Testis (tissue), 3 donors: ENCODE measurements around the gene FAM222A. TPM values are rescaled to one million over a fixed set of nuclear protein-coding genes. Genes with fewer than 3 reads are reported as not detected.

ENCODE experiments used
- DNase-seq: peaks from one replicate; pipeline ENCODE4 v3.0.0-alpha.2; 2019
- H3K27ac ChIP-seq, 2 donors: fragments of 200-600 bp; sonication (generic); one replicate each; pipeline ENCODE4 v1.5.1; 2019
- H3K27me3 ChIP-seq: fragments of 200-600 bp; sonication (generic); one replicate; pipeline ENCODE4 v1.5.1; 2019
- H3K36me3 ChIP-seq: fragments of 200-600 bp; sonication (generic); one replicate; pipeline ENCODE4 v1.5.1; 2017; ENCODE audit warnings: low read depth; ENCODE audit errors: missing control alignments
- H3K4me1 ChIP-seq: fragments of 200-600 bp; sonication (generic); one replicate; pipeline ENCODE4 v1.5.1; 2019
- H3K4me3 ChIP-seq, 2 donors: fragments of 200-600 bp; sonication (generic); one replicate each; pipeline ENCODE4 v1.5.1; 2017 to 2019
- H3K9me3 ChIP-seq: fragments of 200-600 bp; sonication (generic); one replicate; pipeline ENCODE4 v1.5.1; 2017
- POLR2A ChIP-seq: fragments of 450-650 bp; IDR thresholded peaks from one replicate; pipeline ENCODE4 v1.6.1; 2017; ENCODE audit warnings: antibody characterized with exemption, mild to moderate bottlenecking, moderate library complexity
- WGBS, 2 donors: methylation state at CpG; one replicate each; pipeline ENCODE4 v1.1.5; 2018; 5-methylcytosine and 5-hydroxymethylcytosine counted together
- intact Hi-C: fragments of 100-400 bp; cut with DNase I; formaldehyde crosslinking; loops from one replicate; pipeline ENCODE4 v1.15.1; 2023; ENCODE audit warnings: low total_unique reads
- polyA plus RNA-seq: library from polyadenylated mRNA; stranded (reverse); fragments of 350-450 nt; fragmentation: Illumina TruSeq; extraction: RNeasy Lipid Tissue Mini Kit (QIAGEN cat#74804); gene quantifications from one replicate; pipeline ENCODE4 v1.2.3, GENCODE V29; 2014; ENCODE audit warnings: low read depth, low replicate concordance; ENCODE audit not compliant: insufficient read depth
- total RNA-seq, 2 donors: library from RNA; depleted of rRNA; stranded (reverse); fragments of >200 nt; gene quantifications; one replicate each; pipeline ENCODE4 v1.2.3, GENCODE V29; 2016
- TF ChIP-seq, protein P1 (sequence below), 3 experiments: fragments of 450-650 bp in 2 of 3; fragments of 200-600 bp in 1 of 3; sonication (generic) in 1 of 3; IDR thresholded peaks; one replicate each; pipeline ENCODE4 v1.5.1; 2016 to 2019; ENCODE audit warnings: antibody characterized with exemption in 3 of 3, mild to moderate bottlenecking in 2 of 3, moderate library complexity in 1 of 3

Gene FAM222A
- total and polyA plus RNA-seq, 3 donors from 2014 or later: 34.5 to 78.6 (median 75.7) TPM

DNA sequence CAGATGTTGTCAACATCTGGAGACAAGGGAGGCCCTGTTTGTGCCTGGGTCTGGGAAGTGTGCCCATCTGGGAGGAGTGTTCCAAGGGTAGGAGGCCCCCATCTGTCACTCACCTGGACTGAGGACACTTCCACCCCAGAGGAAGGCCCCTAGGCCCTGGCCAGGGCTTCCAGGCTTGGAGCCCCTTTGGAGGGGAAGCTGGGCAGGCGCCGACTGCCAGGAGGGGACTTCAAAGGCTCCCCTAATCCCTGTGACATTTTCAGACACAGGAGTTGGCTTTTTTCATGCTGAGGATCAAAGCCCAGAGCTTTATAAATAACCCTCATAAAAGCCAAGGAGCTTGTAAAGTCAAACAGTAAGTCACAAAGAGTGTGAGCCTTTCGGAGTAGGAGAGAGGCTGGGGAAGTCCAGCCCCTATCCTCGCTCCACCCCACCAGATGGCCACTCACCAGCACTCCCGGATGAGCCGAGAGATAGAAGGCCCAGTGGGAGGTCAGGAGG, 17.6 kb upstream of the FAM222A start:
- TF ChIP-seq, protein P1, sequence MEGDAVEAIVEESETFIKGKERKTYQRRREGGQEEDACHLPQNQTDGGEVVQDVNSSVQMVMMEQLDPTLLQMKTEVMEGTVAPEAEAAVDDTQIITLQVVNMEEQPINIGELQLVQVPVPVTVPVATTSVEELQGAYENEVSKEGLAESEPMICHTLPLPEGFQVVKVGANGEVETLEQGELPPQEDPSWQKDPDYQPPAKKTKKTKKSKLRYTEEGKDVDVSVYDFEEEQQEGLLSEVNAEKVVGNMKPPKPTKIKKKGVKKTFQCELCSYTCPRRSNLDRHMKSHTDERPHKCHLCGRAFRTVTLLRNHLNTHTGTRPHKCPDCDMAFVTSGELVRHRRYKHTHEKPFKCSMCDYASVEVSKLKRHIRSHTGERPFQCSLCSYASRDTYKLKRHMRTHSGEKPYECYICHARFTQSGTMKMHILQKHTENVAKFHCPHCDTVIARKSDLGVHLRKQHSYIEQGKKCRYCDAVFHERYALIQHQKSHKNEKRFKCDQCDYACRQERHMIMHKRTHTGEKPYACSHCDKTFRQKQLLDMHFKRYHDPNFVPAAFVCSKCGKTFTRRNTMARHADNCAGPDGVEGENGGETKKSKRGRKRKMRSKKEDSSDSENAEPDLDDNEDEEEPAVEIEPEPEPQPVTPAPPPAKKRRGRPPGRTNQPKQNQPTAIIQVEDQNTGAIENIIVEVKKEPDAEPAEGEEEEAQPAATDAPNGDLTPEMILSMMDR (IDR thresholded peaks at IDR 0.05): no peak
- 57 to 72% methylated on average over 6 of the region's 6 CpGs for WGBS, 2 donors
- Histone ChIP-seq H3K4me1 (no peaks in the 10 kb centered on the region), H3K9me3 (no peaks in the 10 kb centered on the region), H3K36me3 (no peaks in the 10 kb centered on the region), H3K27ac (no peak overlapping the region), H3K27me3 (no peaks in the 10 kb centered on the region), H3K4me3 (no peak overlapping the region)
- intact Hi-C loops: no loop called here
- no peak for DNase-seq

DNA sequence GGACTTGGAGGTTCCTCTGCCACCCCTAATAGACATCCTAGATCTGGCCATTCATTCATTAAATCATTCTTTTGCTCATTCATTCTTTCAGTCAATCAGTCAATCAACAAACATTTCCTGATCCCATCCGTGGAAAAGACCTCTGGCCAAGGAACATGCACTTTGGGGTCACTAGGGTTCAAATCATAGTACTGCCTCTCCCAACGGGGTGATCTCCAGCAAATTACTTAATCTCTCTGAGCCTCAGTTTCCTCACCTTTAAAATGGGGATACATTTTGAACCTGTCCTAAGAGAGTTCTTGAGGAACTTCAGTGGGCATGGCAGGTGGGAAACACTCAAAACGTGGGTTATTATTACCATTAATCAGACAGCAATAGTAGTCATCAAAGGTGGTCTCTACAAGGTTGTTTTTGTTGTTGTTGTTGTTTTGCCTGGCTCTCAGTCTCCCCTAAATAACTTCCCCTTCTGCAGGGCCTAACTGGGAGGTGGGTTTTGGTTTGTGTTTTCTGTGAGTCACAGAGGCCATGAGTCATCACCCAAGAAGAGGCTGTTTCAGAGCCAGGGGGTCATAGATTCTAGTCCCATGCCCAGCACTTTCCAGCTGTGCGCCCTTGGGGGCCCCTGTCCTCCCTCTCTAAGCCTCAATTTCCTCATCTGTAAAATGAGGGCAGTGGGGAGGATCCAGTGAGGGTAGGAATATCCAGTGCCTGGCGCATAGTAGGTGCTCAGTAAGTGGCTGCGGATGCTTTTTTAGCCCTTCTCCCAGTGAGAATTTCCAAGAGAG, 16.9 kb upstream of the FAM222A start:
- intact Hi-C loops: no loop called here
- TF ChIP-seq POLR2A: no peak
- TF ChIP-seq, protein P1 (IDR thresholded peaks at IDR 0.05): no peak
- Histone ChIP-seq H3K4me3 (no peak overlapping the region), H3K4me1 (no peaks in the 10 kb centered on the region), H3K36me3 (no peaks in the 10 kb centered on the region), H3K9me3 (no peaks in the 10 kb centered on the region), H3K27me3 (no peaks in the 10 kb centered on the region), H3K27ac (no peak overlapping the region)
- no peak for DNase-seq
- 70 to 79% methylated on average over 6 of the region's 6 CpGs for WGBS, 2 donors

DNA sequence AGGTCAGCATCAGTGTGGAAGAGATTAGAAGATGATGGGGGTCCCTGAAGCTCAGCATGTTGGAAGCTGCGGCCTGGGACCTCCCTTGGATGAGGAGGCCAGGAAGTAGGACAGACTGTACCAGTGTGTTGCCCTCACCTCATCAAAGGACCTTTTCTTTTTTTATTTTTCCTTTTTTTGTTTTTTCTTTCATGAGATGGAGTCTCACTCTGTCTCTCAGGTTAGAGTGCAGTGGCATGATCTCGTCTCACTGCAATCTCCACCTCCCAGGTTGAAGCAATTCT, 16.4 kb upstream of the FAM222A start:
- Histone ChIP-seq H3K9me3 (no peaks in the 10 kb centered on the region), H3K27ac (no peak overlapping the region), H3K4me3 (no peak overlapping the region), H3K4me1 (no peaks in the 10 kb centered on the region), H3K27me3 (no peaks in the 10 kb centered on the region), H3K36me3 (no peaks in the 10 kb centered on the region)
- no peak for TF ChIP-seq POLR2A
- TF ChIP-seq, protein P1 (IDR thresholded peaks at IDR 0.05): no peak
- intact Hi-C loops: no loop called here
- WGBS, 2 donors: 90 to 94% methylated on average over 2 of the region's 2 CpGs
- no peak for DNase-seq

DNA sequence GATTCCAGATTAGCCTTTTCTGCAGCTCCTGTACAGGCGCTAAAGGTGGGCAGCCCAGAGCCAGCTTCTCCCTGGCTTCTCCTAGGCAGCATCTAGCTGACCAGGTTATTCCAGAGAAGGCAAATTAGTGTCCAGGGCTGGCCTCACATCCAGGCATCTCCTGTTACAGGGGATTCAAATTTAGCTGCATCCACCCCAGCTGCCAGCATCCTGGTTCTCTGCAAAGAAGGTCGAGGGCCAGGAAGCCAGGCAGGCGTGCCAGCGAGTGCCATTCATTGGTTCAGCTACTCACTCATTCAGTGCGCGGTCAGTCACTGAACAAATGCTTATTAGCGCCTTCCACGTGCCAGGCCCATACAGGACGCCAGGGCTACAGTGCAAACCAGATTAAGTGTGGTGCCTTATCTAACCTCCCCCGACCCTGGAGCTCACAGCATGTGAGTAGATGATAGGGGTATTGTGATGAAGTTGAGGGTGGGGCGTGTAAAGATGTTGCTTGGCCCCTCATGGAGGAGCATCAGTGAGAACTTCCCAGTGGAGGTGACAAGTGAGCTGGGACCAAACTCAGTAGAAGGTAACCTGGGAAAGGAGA, 15.7 kb upstream of the FAM222A start:
- intact Hi-C loops: no loop called here
- no peaks in the 10 kb centered on the region for H3K36me3 ChIP-seq
- H3K27ac ChIP-seq: no peak overlapping the region
- no peak overlapping the region for H3K4me3 ChIP-seq
- H3K4me1 ChIP-seq: no peaks in the 10 kb centered on the region
- no peak for DNase-seq
- H3K9me3 ChIP-seq: no peaks in the 10 kb centered on the region
- 84 to 97% methylated on average over 7 to 11 of the region's 11 CpGs for WGBS, 2 donors
- TF ChIP-seq, protein P1 (IDR thresholded peaks at IDR 0.05): no peak
- no peak for TF ChIP-seq POLR2A
- H3K27me3 ChIP-seq: no peaks in the 10 kb centered on the region

DNA sequence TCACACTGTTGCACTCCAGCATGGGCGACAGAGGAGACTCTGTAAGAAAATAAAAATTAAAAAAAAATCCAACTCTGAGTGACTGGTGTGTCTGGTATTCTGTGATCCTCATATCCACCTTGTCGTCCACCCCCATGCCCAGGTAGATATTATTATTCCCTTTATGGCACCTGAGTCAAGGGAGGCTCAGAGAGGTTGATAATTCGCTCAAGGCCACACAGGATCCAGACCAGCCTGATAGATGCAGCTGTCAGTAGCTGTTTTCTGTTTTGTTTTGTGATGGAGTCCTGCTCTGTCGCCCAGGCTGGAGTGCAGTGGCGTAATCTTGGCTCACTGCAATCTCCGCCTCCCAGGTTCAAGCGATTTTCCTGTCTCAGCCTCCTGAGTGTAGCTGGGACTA, 14.8 kb upstream of the FAM222A start:
- TF ChIP-seq, protein P1 (IDR thresholded peaks at IDR 0.05): no peak
- TF ChIP-seq POLR2A: no peak
- Histone ChIP-seq H3K9me3 (no peaks in the 10 kb centered on the region), H3K27me3 (no peaks in the 10 kb centered on the region), H3K27ac (no peak overlapping the region), H3K36me3 (no peaks in the 10 kb centered on the region), H3K4me1 (no peaks in the 10 kb centered on the region), H3K4me3 (no peak overlapping the region)
- WGBS, 2 donors: 91 to 96% methylated on average over 7 of the region's 7 CpGs
- intact Hi-C loops: no loop called here
- no peak for DNase-seq
